ENCODE measurements around the gene ADAMTSL2.

The ADAMTSL2 gene

DNA sequence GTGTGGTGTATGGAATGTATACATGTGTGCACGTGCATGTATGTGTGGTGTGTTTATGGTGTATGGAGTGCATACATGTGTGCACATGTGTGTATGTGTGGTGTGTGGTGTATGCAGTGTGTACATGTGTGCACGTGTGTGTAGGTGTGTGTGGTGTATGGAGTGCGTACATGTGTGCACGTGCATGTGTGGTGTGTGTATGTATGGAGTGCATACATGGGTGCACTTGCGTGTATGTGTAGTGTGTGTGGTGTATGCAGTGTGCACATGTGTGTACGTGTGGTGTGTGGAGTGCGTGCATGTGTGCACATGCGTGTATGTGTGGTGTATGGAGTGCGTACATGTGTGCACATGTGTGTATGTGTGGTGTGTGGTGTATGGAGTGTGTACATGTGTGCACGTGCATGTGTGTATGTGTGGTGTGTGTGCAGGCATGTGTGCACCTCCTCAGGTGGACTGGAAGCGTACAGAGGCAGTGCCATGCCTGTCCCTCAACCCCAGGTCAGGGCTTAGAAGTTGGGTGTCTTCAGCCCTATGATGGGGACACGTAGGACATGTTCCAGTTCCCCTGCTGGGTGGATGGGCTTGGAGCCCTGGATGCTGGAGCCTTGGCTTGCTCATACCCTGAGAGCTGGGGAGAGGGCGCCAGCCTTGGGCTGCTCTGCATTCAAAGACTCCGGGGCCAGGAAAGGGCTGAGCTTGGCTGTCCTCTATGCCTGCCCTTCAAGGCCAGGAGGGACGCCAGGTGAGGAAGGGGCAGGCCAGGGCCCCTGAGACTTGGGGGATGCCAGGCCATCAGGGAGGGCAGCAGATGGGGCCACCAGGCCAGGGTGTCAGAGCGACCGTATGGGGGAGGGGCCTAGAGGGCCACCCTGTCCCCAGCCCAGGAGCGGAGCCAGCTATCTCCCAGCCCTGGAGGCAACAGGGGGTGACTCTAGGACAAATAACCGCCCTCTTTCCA lies 22.0 kb upstream of the ADAMTSL2 start:
- Histone ChIP-seq H3K4me3 (ENCODE audit: low read depth in 1 of 2, low read length in 2 of 2) (no peak overlapping the region), H3K27me3 (ENCODE audit: control insufficient read depth in 1 of 2, insufficient read depth in 2 of 2, low read length in 2 of 2) (no peaks in the 10 kb centered on the region), H3K27ac (ENCODE audit: low read depth, low read length) (no peak overlapping the region), H3K9me3 (ENCODE audit: control insufficient read depth in 1 of 2, low read length in 2 of 2) (peaks cover 0 to 4% of the 10 kb centered on the region in 2 donors), H3K36me3 (ENCODE audit: control insufficient read depth in 1 of 2, insufficient read depth in 2 of 2, low read length in 2 of 2) (no peaks in the 10 kb centered on the region), H3K4me1 (ENCODE audit: control insufficient read depth in 1 of 2, insufficient read depth in 2 of 2, low read length in 2 of 2) (peaks cover 10% of the 10 kb centered on the region in 2 donors), H3K9ac (ENCODE audit: low read depth in 1 of 2, low read length in 2 of 2) (no peak overlapping the region)

DNA sequence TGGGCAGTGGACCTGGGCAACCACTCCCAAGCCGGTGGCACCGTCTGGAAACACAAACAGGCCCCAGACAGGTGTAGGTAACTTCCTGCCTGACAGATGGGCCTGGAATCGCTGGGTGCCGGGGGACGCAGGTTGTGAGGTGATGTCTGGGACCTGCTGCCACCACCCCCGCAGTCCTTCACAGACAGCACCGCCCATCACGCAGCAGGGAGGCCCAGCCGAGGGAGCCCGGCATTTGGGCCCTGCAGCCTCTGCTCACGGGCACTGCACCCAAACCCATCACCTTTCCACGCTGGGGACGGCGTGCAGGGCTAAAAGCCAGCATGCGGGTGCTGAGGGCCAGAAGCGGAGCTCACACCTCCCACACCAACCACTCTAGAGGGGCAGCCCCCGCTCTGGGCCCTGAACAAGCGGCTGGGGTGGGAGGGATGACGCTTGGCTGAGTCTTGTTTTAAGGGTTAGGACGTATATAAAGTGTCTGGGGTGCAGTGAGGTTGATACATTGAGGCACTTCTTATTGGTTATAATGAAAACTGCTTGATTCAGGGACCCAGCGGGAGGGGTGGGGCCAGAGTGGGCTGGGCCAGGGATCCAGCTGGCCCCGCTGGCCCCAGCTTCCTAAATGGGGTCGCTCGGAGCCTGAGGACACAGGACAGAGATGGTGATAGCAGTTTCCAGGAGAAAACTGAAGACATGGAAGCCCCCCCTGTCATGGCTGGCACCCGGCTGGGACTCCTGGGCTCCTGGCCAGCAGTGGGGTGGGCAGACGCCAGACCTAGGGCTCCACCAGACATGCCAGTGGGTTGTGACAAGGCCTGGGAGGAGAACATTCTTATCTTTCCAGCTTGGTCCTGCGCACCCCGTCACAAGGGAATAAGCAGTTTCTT lies 21.0 kb upstream of the ADAMTSL2 start:
- no peak overlapping the region for H3K27ac ChIP-seq (ENCODE audit: low read depth, low read length)
- peaks cover 10% of the 10 kb centered on the region in 2 donors for H3K4me1 ChIP-seq (ENCODE audit: control insufficient read depth in 1 of 2, insufficient read depth in 2 of 2, low read length in 2 of 2)
- no peaks in the 10 kb centered on the region for H3K36me3 ChIP-seq (ENCODE audit: control insufficient read depth in 1 of 2, insufficient read depth in 2 of 2, low read length in 2 of 2)
- H3K9ac ChIP-seq (ENCODE audit: low read depth in 1 of 2, low read length in 2 of 2): no peak overlapping the region
- H3K9me3 ChIP-seq (ENCODE audit: control insufficient read depth in 1 of 2, low read length in 2 of 2): peaks cover 0 to 4% of the 10 kb centered on the region in 2 donors
- no peak overlapping the region for H3K4me3 ChIP-seq (ENCODE audit: low read depth in 1 of 2, low read length in 2 of 2)
- H3K27me3 ChIP-seq (ENCODE audit: control insufficient read depth in 1 of 2, insufficient read depth in 2 of 2, low read length in 2 of 2): no peaks in the 10 kb centered on the region

DNA sequence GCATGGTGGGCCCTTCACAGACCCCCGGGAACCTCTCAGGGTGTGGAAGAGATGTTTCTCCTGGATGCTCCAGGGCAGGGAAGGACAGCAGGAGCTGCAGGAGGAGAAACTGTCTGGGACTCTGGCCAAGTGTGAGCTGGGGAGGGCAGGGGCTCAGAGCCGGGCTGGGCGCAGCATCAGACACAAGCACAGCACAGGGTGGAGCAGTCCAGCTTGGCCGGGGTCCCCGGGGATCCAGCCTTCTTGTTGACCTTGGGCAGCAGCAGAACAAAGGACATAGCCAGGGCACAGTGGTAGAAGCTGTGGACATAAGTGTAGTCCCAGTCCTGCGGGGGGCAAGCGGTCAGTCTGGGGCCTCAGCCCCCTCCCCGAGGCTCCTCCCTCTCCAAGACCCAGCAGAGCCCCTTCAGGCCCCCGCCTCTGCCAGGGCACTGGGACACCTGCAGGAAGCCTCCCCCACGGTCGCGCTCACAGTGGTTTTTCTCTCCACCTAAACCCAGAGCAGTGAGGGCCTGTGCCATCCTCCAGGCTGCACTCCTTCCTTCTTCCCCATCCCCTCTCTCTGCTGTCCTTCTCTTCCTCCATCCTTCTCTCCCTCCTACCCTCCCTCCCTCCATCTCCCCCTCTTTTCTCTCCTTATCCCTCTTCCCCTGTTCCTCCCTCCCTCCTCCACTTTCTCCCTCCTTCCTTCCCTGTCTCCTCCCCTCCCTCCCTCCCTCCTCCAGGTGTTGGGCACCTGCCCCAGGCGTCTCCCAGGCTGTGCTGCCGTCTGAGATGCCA lies 19.9 kb upstream of the ADAMTSL2 start:
- Histone ChIP-seq H3K9me3 (ENCODE audit: control insufficient read depth in 1 of 2, low read length in 2 of 2) (peaks cover 0 to 4% of the 10 kb centered on the region in 2 donors), H3K27ac (ENCODE audit: low read depth, low read length) (no peak overlapping the region), H3K36me3 (ENCODE audit: control insufficient read depth in 1 of 2, insufficient read depth in 2 of 2, low read length in 2 of 2) (no peaks in the 10 kb centered on the region), H3K4me3 (ENCODE audit: low read depth in 1 of 2, low read length in 2 of 2) (no peak overlapping the region), H3K27me3 (ENCODE audit: control insufficient read depth in 1 of 2, insufficient read depth in 2 of 2, low read length in 2 of 2) (no peaks in the 10 kb centered on the region), H3K4me1 (ENCODE audit: control insufficient read depth in 1 of 2, insufficient read depth in 2 of 2, low read length in 2 of 2) (peaks cover 1 to 5% of the 10 kb centered on the region in 2 donors), H3K9ac (ENCODE audit: low read depth in 1 of 2, low read length in 2 of 2) (no peak overlapping the region)

DNA sequence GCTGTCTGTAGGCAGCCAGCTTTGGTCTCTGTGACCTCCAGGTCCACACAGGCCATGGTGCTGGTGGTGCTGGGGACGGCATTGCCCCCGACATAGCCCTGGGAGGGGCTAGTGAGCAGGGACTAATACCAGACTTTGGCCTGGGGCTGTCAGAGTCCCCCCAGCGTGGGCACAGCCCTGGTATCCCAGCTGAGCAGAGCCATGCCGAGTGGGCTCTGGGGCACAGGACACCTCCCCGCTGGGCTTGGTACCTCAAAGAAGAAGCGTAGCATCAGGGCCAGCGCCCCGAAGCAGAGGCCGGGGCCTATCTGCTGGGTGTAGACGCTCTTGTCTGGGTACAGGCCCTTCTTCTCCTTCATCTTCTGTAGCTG lies 19.3 kb upstream of the ADAMTSL2 start:
- Histone ChIP-seq H3K9ac (ENCODE audit: low read depth in 1 of 2, low read length in 2 of 2) (no peak overlapping the region), H3K27ac (ENCODE audit: low read depth, low read length) (no peak overlapping the region), H3K4me3 (ENCODE audit: low read depth in 1 of 2, low read length in 2 of 2) (no peak overlapping the region)

DNA sequence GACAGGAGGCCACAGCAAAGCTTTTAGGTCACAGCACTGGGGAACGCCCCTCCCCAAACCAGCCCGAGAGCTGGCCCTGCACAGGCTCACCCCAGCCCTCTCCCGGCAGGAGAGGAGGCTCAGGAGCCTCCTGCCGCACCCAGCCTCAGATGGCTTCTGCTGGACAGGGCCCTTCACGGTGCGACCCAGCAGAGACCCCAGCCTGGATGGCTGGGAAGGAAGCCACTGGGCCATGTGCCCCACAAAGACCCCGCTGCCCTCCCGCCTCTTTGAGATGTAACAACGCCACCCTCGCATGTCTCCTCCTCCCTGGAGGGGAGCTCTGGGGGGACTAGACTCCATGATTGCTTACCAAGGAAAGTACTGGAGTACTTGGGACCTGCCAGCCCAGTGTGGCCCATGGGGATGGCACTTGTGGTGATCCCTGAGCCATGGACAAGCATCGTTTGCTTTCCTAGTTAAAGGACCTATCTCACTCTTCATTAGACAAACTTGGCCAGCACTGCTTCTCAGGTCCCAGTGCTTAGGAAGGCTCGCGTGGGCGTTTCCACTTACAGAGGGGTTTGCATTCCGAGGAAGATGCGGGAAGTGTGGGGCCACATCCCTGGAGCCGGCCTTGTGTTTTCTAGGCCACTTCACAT lies 18.8 kb upstream of the ADAMTSL2 start:
- Histone ChIP-seq H3K4me1 (ENCODE audit: control insufficient read depth in 1 of 2, insufficient read depth in 2 of 2, low read length in 2 of 2) (no peaks in the 10 kb centered on the region), H3K36me3 (ENCODE audit: control insufficient read depth in 1 of 2, insufficient read depth in 2 of 2, low read length in 2 of 2) (no peaks in the 10 kb centered on the region), H3K9ac (ENCODE audit: low read depth in 1 of 2, low read length in 2 of 2) (no peak overlapping the region), H3K27ac (ENCODE audit: low read depth, low read length) (no peak overlapping the region), H3K27me3 (ENCODE audit: control insufficient read depth in 1 of 2, insufficient read depth in 2 of 2, low read length in 2 of 2) (no peaks in the 10 kb centered on the region), H3K4me3 (ENCODE audit: low read depth in 1 of 2, low read length in 2 of 2) (no peak overlapping the region), H3K9me3 (ENCODE audit: control insufficient read depth in 1 of 2, low read length in 2 of 2) (peaks cover 0 to 4% of the 10 kb centered on the region in 2 donors)

More for the DNA sequence above, 19.3 kb upstream of the ADAMTSL2 start:
- H3K27me3 ChIP-seq (ENCODE audit: control insufficient read depth in 1 of 2, insufficient read depth in 2 of 2, low read length in 2 of 2): no peaks in the 10 kb centered on the region
- peaks cover 0 to 4% of the 10 kb centered on the region in 2 donors for H3K9me3 ChIP-seq (ENCODE audit: control insufficient read depth in 1 of 2, low read length in 2 of 2)
- no peaks in the 10 kb centered on the region for H3K4me1 ChIP-seq (ENCODE audit: control insufficient read depth in 1 of 2, insufficient read depth in 2 of 2, low read length in 2 of 2)
- no peaks in the 10 kb centered on the region for H3K36me3 ChIP-seq (ENCODE audit: control insufficient read depth in 1 of 2, insufficient read depth in 2 of 2, low read length in 2 of 2)

DNA sequence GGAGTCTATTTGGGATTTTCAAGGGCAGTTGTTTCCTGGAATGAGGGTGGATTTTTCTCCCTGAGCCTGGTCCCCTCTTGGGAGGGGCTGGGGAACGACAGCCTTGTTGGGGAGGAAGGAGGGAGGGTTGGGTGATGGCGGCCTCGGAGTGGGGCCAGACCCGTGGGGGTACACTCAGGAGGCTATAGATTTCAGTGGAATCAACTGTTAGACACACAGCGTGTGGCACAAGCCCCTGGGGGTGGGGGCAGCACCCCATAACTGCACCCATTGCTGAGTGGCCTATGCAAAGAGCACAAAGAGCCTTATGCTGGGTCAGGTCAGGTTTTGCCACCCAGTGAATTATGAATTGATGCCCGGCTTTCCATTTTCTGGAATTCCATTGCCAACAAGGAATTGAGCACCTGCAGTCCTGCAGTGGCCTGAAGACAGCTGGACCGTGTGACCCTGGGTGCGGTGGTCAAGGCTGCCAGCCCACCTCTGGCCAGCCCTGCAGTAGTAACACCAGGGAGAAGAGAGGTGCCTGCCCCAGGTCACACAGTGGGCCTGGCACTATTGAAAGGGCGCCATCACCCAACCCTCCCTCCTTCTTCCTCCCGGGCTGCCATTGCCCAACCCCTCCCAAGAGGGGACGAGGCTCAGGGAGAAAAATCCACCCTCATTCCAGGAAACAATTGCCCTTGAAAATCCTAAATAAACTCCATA lies 18.1 kb upstream of the ADAMTSL2 start:
- Histone ChIP-seq H3K9me3 (ENCODE audit: control insufficient read depth in 1 of 2, low read length in 2 of 2) (peaks cover 0 to 4% of the 10 kb centered on the region in 2 donors), H3K27me3 (ENCODE audit: control insufficient read depth in 1 of 2, insufficient read depth in 2 of 2, low read length in 2 of 2) (no peaks in the 10 kb centered on the region), H3K4me3 (ENCODE audit: low read depth in 1 of 2, low read length in 2 of 2) (no peak overlapping the region), H3K27ac (ENCODE audit: low read depth, low read length) (no peak overlapping the region), H3K4me1 (ENCODE audit: control insufficient read depth in 1 of 2, insufficient read depth in 2 of 2, low read length in 2 of 2) (no peaks in the 10 kb centered on the region), H3K36me3 (ENCODE audit: control insufficient read depth in 1 of 2, insufficient read depth in 2 of 2, low read length in 2 of 2) (no peaks in the 10 kb centered on the region), H3K9ac (ENCODE audit: low read depth in 1 of 2, low read length in 2 of 2) (no peak overlapping the region)

DNA sequence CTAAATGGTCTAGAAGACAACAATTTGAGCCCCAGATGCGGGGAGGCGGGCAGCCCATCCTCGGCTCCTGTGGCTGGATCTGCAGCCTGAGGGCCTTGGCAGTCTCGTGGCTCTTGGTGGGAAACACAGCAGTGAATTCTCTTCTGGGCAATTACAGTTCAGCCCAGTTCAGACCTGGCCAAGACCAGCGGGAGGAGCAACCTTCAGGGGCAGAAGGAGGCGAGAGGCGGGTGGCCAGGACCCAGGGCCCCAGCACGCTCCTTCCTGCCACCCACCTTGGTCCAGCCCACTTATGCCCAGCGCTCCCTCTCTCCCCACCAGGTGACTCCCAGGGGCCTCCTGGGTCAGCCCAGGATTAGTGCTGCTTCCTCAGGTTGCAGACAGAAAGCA lies 17.5 kb upstream of the ADAMTSL2 start:
- peaks cover 0 to 4% of the 10 kb centered on the region in 2 donors for H3K9me3 ChIP-seq (ENCODE audit: control insufficient read depth in 1 of 2, low read length in 2 of 2)
- peaks cover 0 to under 1% of the 10 kb centered on the region in 2 donors for H3K4me1 ChIP-seq (ENCODE audit: control insufficient read depth in 1 of 2, insufficient read depth in 2 of 2, low read length in 2 of 2)
- no peak overlapping the region for H3K9ac ChIP-seq (ENCODE audit: low read depth in 1 of 2, low read length in 2 of 2)
- H3K36me3 ChIP-seq (ENCODE audit: control insufficient read depth in 1 of 2, insufficient read depth in 2 of 2, low read length in 2 of 2): no peaks in the 10 kb centered on the region
- H3K4me3 ChIP-seq (ENCODE audit: low read depth in 1 of 2, low read length in 2 of 2): no peak overlapping the region
- H3K27ac ChIP-seq (ENCODE audit: low read depth, low read length): no peak overlapping the region
- H3K27me3 ChIP-seq (ENCODE audit: control insufficient read depth in 1 of 2, insufficient read depth in 2 of 2, low read length in 2 of 2): no peaks in the 10 kb centered on the region

DNA sequence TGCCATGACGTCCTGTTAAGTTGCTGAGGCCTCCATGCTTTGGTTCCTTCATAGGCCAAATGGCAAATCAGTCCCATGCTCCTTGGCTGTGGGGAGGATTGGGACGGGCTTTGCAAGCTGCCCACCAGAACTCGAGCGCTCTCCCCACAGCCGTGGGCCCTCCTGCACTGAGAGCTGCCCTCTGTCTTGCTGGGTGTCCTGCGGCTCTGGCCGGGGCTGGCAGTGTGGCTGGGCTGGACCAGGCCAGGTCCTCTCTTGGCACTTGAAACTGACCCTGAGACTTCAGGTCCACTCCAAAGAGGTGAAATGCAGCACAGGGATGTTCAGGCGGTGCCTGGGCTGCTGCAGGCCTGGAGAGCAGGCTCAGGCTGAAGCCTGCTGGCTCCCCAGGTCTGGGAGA lies 16.8 kb upstream of the ADAMTSL2 start:
- no peaks in the 10 kb centered on the region for H3K36me3 ChIP-seq (ENCODE audit: control insufficient read depth in 1 of 2, insufficient read depth in 2 of 2, low read length in 2 of 2)
- no peaks in the 10 kb centered on the region for H3K27me3 ChIP-seq (ENCODE audit: control insufficient read depth in 1 of 2, insufficient read depth in 2 of 2, low read length in 2 of 2)
- H3K27ac ChIP-seq (ENCODE audit: low read depth, low read length): no peak overlapping the region
- H3K9ac ChIP-seq (ENCODE audit: low read depth in 1 of 2, low read length in 2 of 2): no peak overlapping the region
- H3K4me3 ChIP-seq (ENCODE audit: low read depth in 1 of 2, low read length in 2 of 2): no peak overlapping the region
- H3K4me1 ChIP-seq (ENCODE audit: control insufficient read depth in 1 of 2, insufficient read depth in 2 of 2, low read length in 2 of 2): peaks cover 2 to 5% of the 10 kb centered on the region in 2 donors
- no peaks in the 10 kb centered on the region for H3K9me3 ChIP-seq (ENCODE audit: control insufficient read depth in 1 of 2, low read length in 2 of 2)

DNA sequence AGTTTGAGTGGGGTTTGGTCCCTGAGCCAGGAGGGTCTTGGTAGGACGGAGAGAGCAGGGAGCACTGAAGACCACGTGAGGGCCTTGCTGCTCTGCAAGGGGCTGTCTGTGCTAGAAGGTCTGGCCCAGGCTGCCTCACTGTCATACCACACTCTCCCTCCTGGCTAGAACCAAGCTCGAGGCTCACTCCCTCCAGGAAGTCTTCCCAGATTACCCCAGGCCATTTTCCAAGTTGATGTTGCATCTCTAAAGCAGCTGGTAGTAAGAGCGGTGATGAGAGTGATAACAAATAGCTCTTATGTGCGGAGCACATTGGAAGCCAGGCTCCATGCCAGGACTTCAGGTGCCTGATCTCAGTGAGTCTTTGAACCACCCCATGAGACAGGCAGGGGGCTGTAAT lies 16.3 kb upstream of the ADAMTSL2 start:
- Histone ChIP-seq H3K27me3 (ENCODE audit: control insufficient read depth in 1 of 2, insufficient read depth in 2 of 2, low read length in 2 of 2) (no peaks in the 10 kb centered on the region), H3K4me1 (ENCODE audit: control insufficient read depth in 1 of 2, insufficient read depth in 2 of 2, low read length in 2 of 2) (peaks cover 4 to 5% of the 10 kb centered on the region in 2 donors), H3K9ac (ENCODE audit: low read depth in 1 of 2, low read length in 2 of 2) (no peak overlapping the region), H3K4me3 (ENCODE audit: low read depth in 1 of 2, low read length in 2 of 2) (no peak overlapping the region), H3K36me3 (ENCODE audit: control insufficient read depth in 1 of 2, insufficient read depth in 2 of 2, low read length in 2 of 2) (no peaks in the 10 kb centered on the region), H3K27ac (ENCODE audit: low read depth, low read length) (no peak overlapping the region), H3K9me3 (ENCODE audit: control insufficient read depth in 1 of 2, low read length in 2 of 2) (no peaks in the 10 kb centered on the region)

Measured in duodenal mucosa (tissue), 2 donors.